Esophagus squamous epithelium (tissue), 5 donors: ENCODE data around the gene MICAL1. TPM values are rescaled to one million over a fixed set of nuclear protein-coding genes. Genes with fewer than 3 reads are reported as not detected.

ENCODE experiments used
- DNase-seq: peaks from one replicate; lab custom pipeline; 2025; lab: John Stamatoyannopoulos, UW
- H3K27ac ChIP-seq, 4 donors: fragments of 200-600 bp; sonication (generic); one replicate each; pipeline ENCODE4 v1.5.1; 2016 to 2019; ENCODE audit warnings: mild to moderate bottlenecking in 1 of 4
- H3K27me3 ChIP-seq, 4 donors: fragments of 200-600 bp; sonication (generic); 1 replicate in 3 of 4; 2 replicates in 1 of 4; pipeline versions ENCODE4 v1.5.1 to v1.6.0; 2017 to 2021; ENCODE audit warnings: antibody characterized with exemption in 1 of 4
- H3K36me3 ChIP-seq, 3 donors: fragments of 200-600 bp; sonication (generic); one replicate each; pipeline ENCODE4 v1.5.1; 2016 to 2019
- H3K4me1 ChIP-seq, 3 donors: fragments of 200-600 bp; sonication (generic); one replicate each; pipeline ENCODE4 v1.5.1; 2017 to 2019
- H3K4me3 ChIP-seq, 4 donors: fragments of 200-600 bp; sonication (generic); 1 replicate in 3 of 4; 2 replicates in 1 of 4; pipeline ENCODE4 v1.5.1; 2016 to 2019; ENCODE audit warnings: mild to moderate bottlenecking in 2 of 4, moderate library complexity in 1 of 4
- H3K9me3 ChIP-seq, 3 donors: fragments of 200-600 bp; sonication (generic); one replicate each; pipeline ENCODE4 v1.5.1; 2016 to 2019
- POLR2A ChIP-seq, 4 donors: fragments of 450-650 bp; IDR thresholded peaks; one replicate each; pipeline ENCODE4 v1.6.1; 2017; ENCODE audit warnings: antibody characterized with exemption in 4 of 4, mild to moderate bottlenecking in 4 of 4, moderate library complexity in 3 of 4
- WGBS, 2 donors: methylation state at CpG; one replicate each; pipeline ENCODE4 v1.1.5; 2018; 5-methylcytosine and 5-hydroxymethylcytosine counted together
- intact Hi-C: fragments of 100-400 bp; cut with DNase I; formaldehyde crosslinking; loops from one replicate; pipeline ENCODE4 v1.15.0; 2022
- total RNA-seq, 4 donors: library from RNA; depleted of rRNA; stranded (reverse); fragments of >200 nt; gene quantifications; one replicate each; pipeline ENCODE4 v1.1.0, GENCODE V29; 2016
- TF ChIP-seq, protein P1 (sequence below), 6 experiments: fragments of 450-650 bp in 4 of 6; fragments of 200-600 bp in 2 of 6; sonication (generic) in 2 of 6; IDR thresholded peaks; one replicate each; pipeline ENCODE4 v1.5.1; 2016 to 2019; ENCODE audit warnings: antibody characterized with exemption in 6 of 6, mild to moderate bottlenecking in 4 of 6, moderate library complexity in 4 of 6
- donor health status: DM: yes; HTN: yes; CAD: no.

The MICAL1 gene
- total RNA-seq, 4 donors from 2014 or later = 11.9 to 20.0 (median 12.6) TPM

DNA sequence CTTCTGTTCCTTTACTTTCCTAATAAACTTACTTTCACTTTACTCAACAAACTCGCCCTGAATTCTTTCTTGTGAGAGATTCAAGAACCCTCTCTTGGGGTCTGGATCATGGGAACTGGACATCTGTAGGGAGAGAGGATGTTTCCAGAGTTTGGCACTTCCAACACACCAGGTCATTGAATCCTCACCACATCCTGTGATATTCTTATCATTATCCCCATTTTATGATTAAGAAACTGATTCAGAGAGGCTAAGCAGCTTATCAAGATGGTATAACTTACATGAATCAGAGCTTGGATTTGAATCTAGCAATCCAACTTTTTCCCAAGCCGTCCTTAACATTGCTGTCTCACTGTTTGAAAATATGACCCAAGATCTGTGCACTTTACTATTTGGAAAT lies 30.6 kb downstream of the MICAL1 start:
- Histone ChIP-seq H3K27me3 (no peaks in the 10 kb centered on the region), H3K4me1 (peaks cover 0 to 18% (median 0%) of the 10 kb centered on the region in 3 donors), H3K4me3 (no peak overlapping the region), H3K27ac (no peak overlapping the region), H3K9me3 (no peaks in the 10 kb centered on the region), H3K36me3 (no peaks in the 10 kb centered on the region)
- intact Hi-C loops = no loop called here
- DNase-seq = no peak
- no peak for TF ChIP-seq POLR2A (IDR thresholded peaks at IDR 0.05)
- TF ChIP-seq, protein P1, sequence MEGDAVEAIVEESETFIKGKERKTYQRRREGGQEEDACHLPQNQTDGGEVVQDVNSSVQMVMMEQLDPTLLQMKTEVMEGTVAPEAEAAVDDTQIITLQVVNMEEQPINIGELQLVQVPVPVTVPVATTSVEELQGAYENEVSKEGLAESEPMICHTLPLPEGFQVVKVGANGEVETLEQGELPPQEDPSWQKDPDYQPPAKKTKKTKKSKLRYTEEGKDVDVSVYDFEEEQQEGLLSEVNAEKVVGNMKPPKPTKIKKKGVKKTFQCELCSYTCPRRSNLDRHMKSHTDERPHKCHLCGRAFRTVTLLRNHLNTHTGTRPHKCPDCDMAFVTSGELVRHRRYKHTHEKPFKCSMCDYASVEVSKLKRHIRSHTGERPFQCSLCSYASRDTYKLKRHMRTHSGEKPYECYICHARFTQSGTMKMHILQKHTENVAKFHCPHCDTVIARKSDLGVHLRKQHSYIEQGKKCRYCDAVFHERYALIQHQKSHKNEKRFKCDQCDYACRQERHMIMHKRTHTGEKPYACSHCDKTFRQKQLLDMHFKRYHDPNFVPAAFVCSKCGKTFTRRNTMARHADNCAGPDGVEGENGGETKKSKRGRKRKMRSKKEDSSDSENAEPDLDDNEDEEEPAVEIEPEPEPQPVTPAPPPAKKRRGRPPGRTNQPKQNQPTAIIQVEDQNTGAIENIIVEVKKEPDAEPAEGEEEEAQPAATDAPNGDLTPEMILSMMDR (IDR thresholded peaks at IDR 0.05) = no peak
- 87 to 90% methylated on average over 2 of the region's 2 CpGs for WGBS, 2 donors

- no peaks in the 10 kb centered on the region for H3K27me3 ChIP-seq
- no peaks in the 10 kb centered on the region for H3K36me3 ChIP-seq
- no peak overlapping the region for H3K27ac ChIP-seq
- peaks cover 0 to 10% (median 0%) of the 10 kb centered on the region in 3 donors for H3K4me1 ChIP-seq
- intact Hi-C loops = no loop called here
- WGBS, 2 donors = 61 to 88% methylated on average over 1 of the region's 1 CpG
- no peaks in the 10 kb centered on the region for H3K9me3 ChIP-seq
- no peak for TF ChIP-seq POLR2A (IDR thresholded peaks at IDR 0.05)
- TF ChIP-seq, protein P1 (IDR thresholded peaks at IDR 0.05) = no peak
- H3K4me3 ChIP-seq = no peak overlapping the region
- DNase-seq = no peak
Measured at GRCh38 chr6:109421184-109421583, 34.4 kb downstream of the MICAL1 start.

GRCh38 chr6:109420751-109421150 lies 34.8 kb downstream of the MICAL1 start:
- H3K4me3 ChIP-seq = no peak overlapping the region
- H3K36me3 ChIP-seq = no peaks in the 10 kb centered on the region
- no peaks in the 10 kb centered on the region for H3K27me3 ChIP-seq
- TF ChIP-seq, protein P1 (IDR thresholded peaks at IDR 0.05) = no peak
- TF ChIP-seq POLR2A (IDR thresholded peaks at IDR 0.05) = no peak
- H3K27ac ChIP-seq = no peak overlapping the region
- H3K9me3 ChIP-seq = no peaks in the 10 kb centered on the region
- DNase-seq = no peak
- intact Hi-C loops = no loop called here
- WGBS, 2 donors = 10 to 15% methylated on average over 1 of the region's 1 CpG
- peaks cover 0 to 10% (median 0%) of the 10 kb centered on the region in 3 donors for H3K4me1 ChIP-seq

DNA sequence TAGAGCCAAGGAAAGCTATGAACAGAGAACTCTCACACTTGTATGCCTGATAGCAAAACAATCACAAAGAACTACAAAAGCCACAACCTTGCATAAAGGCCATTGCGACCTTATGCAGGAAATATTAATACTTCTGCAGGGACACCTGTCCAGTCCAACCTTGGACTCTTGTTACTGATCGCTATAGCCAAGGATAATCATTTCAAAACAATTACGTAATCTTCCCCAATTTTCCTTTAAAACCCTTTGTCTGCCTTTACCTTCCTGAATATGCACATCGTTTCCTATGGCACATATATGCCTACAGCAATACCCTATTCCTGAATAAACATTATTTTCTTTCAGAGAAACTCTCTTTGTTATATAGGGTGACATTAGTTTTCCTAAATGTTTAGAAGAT lies 37.9 kb downstream of the MICAL1 start:
- TF ChIP-seq, protein P1 (IDR thresholded peaks at IDR 0.05) = no peak
- no peak for TF ChIP-seq POLR2A (IDR thresholded peaks at IDR 0.05)
- no peak overlapping the region for H3K27ac ChIP-seq
- H3K4me3 ChIP-seq = no peak overlapping the region
- peaks cover 0 to 10% (median 0%) of the 10 kb centered on the region in 3 donors for H3K4me1 ChIP-seq
- H3K36me3 ChIP-seq = no peaks in the 10 kb centered on the region
- no peak for DNase-seq
- intact Hi-C loops = no loop called here
- WGBS, 2 donors = 91 to 93% methylated on average over 4 of the region's 4 CpGs
- H3K9me3 ChIP-seq = no peaks in the 10 kb centered on the region
- H3K27me3 ChIP-seq = no peaks in the 10 kb centered on the region

GRCh38 chr6:109411034-109411433 lies 44.5 kb downstream of the MICAL1 start:
- H3K9me3 ChIP-seq = no peaks in the 10 kb centered on the region
- DNase-seq = no peak
- intact Hi-C loops = no loop called here
- H3K27me3 ChIP-seq = no peaks in the 10 kb centered on the region
- H3K27ac ChIP-seq = no peak overlapping the region
- WGBS, 2 donors = 42 to 57% methylated on average over 2 of the region's 2 CpGs
- H3K4me1 ChIP-seq = no peaks in the 10 kb centered on the region
- TF ChIP-seq POLR2A (IDR thresholded peaks at IDR 0.05) = no peak
- TF ChIP-seq, protein P1 (IDR thresholded peaks at IDR 0.05) = no peak
- no peak overlapping the region for H3K4me3 ChIP-seq
- no peaks in the 10 kb centered on the region for H3K36me3 ChIP-seq
